ENCODE results near the gene HDGF.

HDGF gene

DNA sequence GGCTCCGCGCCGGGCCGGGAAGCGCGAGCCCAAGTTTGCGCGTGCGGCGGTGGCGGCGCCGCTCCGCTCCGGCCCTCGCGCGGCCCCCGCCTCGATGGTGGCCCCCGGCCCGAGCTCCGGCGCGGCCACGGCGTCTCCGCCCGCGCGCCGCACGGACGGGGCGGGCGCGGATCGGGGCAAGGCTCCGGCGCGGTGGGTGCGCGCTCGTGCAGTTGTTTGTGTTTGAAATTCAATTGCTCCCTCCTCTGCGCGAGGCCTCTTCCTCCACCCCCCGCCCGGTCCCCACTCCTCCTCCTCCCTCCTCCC lies at the start of gene HDGF:
Gene HDGF (minus strand): TSS at position 225 of the 306 bp plus-strand sequence. CDS start 246 bp downstream, outside the sequence.
- DNase-seq: no peak

DNA sequence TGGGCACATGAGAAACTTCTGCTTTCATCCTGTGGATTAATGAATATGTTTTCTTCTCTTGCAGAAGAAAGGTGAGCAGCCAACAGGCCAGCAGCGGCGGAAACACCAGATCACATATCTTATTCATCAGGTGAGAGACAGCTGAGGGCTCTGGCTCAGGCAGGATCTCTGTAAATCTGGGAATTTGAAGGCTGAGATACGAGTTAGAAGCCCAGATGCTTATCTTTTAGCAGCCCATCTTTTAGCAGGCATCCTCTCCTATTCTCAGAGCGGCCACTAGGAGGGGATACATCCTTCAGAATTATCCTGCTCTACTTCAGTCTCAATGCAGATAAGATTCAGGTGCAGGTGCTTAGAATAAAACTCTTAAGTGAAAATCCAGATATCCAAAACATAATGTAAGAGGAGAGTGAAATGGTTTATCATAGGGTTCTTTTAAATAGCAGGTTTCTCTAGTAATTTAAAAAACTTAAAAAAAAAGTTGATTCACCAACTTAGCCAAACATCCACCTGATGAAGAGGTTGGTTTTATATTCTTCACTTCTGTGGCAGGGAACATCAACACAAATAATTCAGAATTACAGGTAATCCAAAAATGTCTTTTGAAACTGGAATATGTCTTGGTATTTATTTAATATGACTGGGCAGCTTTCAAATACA lies 45.9 kb upstream of the HDGF start:
- DNase-seq: peak; percentile 81

DNA sequence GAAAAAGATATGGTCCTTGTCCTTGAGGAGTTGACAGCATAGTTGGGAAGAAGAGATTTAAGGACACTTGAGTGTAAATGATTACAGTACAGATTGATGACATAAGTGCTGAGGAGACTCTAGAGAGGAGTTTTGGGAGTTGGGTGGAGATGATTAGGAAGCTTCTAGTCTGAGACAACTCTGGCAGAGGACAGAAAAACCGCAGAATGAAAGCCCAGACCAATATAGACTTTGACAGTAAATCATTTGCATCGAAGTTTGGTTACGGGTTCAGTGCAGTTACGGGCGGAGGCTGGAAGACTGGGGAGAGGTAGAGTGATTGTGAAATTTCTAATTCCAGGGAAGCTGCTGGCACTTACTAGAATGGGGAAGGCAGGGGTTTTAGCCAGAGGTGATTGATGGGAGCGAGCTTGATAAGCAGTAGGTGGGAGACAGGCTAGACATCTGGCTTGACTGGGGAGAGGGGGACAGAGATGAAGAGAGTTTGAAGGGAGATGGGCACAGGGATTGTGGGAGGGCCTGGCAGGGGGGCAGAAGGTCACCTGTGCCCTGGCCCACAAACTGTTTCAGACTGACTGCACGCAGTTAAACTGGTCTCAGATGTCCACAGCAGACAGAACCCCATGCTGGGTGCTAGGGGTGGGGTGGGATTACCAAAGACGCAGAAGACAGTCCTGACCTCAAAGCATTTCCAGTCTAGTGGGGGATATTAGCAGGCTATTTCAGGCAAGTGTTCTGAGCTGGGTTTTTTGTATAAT lies 45.0 kb upstream of the HDGF start:
- DNase-seq: no peak

DNA sequence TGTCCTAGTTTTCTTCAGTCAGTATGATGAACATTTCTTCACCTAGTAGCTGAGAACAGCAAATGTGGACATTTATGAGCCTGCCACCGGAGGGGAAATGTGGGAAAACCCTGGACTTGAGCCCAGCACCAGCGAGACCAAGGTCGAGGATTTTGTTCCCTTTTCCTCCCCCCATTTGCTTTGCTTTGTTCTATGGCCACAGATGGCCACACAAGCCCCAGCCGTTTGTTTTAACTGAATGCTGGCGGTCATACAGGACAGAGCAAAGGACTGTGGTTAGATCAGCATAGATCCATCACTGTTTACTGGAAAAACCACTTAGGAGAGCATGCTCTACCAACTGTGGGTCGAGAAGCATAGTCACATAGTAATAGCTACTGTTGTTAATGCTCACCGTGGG lies 44.3 kb upstream of the HDGF start:
- no peak for DNase-seq

DNA sequence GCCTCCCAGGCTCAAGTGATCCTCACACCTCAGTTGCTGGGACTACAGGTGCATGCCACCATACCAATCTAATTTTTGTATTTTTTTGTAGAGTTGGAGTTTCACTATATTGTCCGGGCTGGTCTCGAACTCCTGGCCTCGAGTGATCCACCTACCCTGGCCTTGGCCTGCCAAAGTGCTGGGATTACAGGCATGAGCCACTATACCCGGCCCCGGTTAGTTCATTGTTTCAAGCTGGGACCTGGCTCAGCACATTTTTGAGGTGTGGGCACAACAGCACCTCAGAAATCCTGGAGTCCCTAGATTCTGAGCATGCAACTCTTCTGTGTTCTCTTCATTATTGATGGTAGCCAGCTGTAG lies 43.9 kb upstream of the HDGF start:
- DNase-seq: no peak

DNA sequence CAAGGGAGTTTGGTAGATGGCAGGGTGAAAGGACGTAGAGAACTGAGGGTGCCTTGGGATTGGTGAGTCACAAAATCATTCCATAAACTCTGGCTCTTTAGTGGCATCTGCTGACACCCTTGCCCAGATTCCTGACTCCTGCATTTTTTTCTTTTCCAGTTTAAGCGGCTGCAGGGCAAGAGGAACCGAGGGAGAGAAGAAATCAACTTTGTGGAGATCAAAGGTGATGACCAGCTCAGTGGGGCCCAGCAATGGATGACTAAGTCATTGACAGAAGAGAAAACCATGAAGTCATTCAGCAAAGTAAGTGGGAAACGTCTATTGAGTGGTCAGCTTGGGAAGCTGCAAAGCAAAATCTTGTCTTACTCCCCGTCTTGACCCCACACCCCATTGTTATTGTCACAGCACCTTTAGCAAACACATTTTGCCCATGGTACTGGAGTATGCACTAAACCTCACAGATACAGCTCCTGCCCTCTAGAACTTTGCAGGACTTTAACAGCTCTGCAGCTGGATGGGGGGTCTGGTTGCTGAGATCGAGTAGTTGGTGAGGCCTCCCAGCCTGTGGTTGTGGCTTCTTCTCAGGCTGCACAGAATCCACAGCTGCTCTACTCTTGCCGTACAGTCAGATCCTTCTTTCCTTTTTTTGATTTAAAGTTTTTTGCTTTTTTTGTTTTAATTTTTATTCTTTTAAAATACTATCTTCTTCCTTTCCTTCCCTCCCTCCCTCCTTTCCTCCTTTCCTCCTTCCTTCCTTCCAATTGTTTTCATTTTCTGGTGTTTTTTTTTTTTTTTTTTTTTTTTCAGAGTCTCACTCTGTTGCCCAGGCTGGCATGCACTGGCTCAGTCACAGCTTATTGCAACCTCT lies 43.3 kb upstream of the HDGF start:
- DNase-seq: no peak

DNA sequence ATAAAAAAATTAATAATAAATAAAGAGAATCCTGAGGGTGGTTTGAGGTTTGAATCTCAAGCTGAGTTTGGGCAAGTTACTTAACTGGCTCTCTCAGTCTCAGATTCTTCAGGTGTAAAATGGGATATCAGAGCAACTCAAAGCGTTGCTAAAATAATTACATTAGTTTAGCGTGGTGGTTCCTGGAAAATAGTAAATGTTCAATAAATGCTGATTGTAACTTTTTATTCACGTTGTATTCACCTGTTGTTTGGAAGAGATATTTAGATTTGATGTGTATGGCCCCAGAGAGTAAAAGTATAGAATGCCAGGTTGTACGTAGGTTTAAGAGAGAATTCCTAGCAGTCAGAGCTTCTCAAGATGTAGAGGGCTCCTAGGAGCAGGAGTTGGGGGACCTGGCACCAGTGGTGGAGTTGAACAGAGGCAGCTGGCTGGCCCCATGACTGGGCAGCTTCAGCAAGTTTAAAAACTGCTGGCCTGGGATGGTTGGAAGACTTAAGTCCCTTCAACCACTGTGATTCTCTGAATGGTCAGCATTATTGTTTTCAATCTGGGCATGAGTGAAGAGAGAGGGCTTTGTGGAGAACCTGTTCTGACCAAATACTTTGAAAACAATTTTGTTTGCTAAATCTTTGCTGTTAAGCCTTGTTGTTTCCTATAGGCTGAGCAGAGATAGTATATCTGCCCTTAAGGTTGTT lies 38.3 kb upstream of the HDGF start:
- no peak for DNase-seq

DNA sequence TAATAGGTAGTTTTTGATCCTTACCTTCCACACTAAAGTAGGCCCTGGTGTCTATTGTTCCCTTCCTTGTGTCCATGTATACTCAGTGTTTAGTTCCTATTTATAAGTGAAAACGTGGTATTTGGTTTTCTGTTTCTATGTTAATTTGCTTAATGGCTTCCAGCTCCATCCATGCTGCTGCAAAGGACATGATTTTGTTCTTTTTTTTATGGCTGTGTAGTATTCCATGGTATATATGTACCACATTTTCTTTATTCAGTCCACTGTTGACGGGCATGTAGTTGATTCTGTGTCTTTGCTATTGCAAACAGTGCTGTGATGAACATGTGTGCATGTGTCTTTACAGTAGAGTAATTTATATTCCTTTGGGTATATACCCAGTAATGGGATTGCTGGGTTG lies 36.7 kb upstream of the HDGF start:
- no peak for DNase-seq

DNA sequence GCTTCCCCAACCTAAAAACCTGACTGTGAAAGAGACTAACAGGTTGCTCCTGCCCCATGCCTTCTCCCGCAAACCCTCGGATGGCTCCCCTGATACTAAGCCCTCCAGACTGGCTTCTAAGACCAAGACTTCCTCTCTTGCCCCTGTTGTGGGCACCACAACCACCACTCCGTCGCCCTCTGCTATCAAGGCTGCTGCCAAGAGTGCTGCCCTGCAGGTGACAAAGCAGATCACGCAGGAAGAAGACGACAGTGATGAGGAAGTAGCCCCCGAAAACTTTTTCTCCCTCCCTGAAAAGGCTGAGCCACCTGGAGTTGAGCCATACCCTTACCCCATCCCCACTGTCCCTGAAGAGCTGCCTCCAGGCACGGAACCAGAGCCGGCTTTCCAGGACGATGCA lies 35.2 kb upstream of the HDGF start:
- no peak for DNase-seq

DNA sequence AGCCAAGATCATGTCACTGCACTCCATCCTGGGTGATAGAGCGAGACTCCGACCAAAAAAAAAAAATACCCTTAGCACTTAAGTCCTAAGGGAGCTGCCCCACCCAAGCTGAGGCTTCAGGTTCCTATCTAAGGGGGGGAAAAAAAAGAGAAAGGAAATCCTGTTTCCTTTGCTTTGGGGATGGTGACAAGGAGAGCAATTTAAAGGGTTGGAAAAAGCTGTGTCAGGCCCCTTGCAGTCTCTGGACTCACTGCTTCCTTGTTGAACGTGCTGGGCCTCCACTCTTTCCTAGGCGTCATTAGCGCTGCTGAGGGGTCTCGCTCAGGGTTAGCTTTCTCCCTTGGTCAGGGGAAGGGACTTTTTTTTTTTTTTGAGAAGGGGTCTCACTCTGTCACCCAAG lies 34.0 kb upstream of the HDGF start:
- no peak for DNase-seq

DNA sequence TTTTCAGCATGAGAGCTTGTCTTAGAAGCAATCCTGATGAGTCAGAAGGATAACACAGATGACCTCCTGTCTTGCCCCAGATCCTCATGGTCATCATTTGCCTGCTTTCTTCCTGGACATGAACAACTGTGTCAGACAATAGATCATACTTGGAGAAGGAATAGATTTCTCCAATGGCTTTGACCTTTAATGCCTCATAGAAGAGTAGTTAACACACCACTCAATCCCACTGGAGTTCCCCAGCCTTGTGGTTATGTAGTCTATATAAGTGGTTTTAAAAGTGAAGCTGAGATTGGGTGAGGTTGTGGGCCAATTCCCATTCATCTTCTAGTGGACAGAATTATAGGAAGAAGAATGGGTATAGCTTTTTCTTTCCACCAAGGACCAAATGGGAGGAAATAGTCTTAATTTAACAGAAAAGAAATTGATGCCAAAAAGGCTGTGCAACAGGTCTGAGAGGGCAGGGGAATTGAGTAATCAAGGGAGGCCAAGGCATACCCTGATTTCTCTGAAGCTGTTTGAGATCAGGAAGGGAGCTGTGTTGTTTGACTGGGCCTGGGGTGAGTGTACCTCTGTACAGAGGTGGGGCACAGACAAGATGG lies 30.2 kb upstream of the HDGF start:
- no peak for DNase-seq

DNA sequence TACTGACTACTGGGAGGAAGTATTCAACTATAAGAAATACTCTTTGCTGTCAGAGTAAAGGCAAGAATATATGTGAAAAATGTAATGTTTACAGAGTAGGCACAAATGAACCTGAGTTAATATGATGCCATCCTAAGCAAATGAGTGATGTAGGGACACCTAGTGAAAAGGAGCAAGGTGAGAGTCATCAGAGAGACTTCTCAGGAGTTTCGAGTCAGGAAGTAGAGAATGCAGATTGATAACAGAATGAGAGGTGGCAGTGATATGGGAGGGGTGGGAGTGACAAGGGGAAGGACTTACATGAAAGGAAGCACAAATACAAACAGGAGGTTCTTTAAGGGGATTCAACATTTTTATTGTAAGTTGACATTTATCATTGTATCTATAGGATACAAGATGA lies 26.1 kb upstream of the HDGF start:
- no peak for DNase-seq

DNA sequence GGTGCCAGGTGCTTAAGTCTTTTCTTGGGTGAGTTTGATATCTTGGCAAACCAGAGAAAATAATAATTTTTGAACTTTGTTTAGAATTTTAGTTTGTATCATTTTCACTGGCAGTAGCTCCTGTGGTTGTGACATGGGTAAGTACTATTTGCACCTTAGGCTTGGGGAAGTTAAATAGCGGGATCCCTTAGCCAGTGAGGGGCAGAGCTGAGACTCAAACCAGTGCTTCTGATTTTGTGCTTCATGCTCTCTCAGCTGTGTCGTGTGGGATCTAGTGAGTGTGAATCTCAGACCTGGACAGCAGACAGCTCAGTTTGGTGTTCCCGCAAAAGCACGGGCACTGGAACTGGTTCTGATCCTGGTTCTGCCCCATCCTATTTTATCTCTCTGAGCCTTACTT lies 25.5 kb upstream of the HDGF start:
- no peak for DNase-seq

DNA sequence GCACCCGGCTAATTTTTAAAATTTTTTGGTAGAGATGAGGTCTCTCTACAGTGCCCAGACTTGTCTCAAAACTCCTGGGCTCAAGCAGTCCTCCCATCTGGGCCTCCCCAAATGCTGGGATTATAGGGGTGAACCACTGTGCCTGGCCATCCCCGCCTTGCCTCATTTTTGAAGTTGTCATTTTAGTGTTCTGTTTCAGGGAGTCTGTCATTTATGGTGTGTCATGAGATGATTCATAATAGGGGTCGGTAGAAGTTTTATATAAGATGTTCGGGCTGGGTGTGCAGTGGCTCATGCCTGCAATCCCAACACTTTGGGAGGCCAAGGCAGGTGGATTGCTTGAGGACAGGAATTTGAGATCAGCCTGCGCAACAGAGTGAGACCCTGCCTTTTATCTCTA lies 24.3 kb upstream of the HDGF start:
- DNase-seq: no peak

DNA sequence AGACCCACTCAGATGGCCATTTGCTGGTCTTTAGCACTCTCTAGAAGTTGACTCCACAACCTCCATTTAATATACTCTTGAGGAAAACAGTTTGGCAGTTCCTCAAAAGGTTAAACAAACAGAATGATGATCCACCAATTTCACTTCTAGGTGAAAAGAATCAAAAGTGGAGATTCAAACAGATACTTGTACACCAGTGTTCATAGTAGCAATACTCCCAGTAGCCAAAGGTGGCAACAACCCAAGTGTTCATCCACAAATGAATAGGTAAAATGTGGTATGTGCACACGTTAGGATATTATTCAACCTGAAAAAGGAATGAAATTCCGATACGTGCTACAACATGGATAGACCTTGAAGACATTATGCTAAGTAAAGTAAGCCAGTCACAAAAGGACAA lies 22.1 kb upstream of the HDGF start:
- DNase-seq: no peak

DNA sequence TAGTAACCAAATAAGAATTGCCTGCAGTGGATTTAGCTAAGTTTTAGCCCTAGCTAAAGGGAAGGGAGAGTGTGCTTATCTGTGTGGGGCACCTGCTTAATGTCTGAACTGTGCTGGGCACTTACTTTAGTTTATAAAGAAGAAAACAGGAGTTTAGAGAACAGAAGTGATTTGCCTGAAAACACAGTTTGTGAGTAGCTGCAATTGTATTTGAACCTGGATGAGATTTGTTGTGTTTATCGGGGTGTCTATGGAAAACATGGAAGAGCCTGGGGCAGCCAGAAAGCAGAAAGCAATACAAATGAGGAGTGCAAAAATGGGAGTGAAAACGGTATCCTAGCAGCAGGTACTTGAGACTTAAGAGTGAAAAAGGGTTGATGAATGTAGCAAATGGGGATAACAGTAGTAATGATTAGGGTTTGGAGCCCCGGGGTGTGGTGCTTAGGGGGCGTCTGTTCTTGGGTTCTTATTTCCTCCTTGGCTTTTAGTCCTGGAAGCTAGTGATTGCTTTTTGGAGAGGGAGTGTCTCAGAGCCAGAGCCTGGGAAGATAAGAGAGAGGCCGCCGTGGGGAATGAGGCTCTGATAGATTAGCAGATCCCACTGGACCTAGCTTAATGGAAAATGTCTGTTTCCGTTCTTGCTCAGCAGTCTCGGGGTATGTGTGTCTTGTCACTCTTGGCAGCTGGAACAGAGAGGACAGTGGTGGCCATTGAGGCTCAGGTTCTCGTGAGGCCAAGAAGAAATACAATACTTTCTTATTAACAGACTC lies 21.4 kb upstream of the HDGF start:
- no peak for DNase-seq

DNA sequence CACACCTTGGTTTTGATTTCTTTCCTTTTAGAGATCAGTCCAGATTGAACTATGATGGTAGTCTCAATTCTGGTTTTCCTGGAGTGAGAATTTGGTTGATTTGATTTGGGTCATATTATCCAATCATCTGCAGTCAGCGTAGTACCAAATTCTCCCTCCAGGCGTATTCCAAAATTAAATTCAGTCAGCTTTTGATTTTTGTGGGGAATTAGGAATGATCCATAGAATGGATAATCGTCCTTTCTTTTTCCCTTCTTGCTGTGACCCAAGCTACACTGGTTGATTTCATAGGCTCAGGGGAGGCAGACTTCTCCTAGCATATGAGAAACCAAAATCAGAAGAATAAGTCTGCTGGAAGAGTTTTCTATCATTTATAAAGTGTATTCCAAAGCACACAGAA lies 20.7 kb upstream of the HDGF start:
- DNase-seq: no peak

DNA sequence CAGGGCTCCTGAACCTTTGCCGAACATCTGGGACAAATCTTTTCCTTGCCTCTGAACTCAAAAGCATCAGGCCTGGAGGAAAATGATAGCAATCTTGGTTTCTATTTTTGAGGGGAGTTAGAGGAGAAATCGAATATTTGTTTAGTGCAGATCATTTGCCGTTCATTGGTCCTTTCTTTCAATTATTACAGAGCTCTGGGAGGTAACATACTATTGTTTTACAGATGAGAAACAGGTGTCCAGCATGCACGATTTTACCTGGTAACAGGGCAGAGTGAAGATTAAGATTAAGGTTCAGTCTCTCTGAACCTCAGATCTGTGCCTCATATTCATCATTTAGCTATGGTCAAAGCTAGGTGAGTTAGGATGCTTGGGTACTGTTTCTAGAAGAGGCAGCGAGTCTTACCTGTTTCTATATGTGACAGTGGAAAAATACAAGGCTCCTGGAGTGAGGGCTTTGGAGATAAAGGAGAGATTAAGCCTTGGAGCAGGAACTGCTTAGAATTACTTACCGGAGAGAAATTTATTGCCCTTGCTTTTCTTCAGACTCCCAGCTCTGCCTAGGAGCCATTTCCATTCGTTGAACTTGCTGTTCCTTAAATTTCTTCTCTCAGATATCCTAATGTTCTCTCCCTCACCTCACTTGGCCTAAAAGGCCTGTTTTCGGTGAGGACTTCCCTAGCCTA lies 17.3 kb upstream of the HDGF start:
- no peak for DNase-seq

DNA sequence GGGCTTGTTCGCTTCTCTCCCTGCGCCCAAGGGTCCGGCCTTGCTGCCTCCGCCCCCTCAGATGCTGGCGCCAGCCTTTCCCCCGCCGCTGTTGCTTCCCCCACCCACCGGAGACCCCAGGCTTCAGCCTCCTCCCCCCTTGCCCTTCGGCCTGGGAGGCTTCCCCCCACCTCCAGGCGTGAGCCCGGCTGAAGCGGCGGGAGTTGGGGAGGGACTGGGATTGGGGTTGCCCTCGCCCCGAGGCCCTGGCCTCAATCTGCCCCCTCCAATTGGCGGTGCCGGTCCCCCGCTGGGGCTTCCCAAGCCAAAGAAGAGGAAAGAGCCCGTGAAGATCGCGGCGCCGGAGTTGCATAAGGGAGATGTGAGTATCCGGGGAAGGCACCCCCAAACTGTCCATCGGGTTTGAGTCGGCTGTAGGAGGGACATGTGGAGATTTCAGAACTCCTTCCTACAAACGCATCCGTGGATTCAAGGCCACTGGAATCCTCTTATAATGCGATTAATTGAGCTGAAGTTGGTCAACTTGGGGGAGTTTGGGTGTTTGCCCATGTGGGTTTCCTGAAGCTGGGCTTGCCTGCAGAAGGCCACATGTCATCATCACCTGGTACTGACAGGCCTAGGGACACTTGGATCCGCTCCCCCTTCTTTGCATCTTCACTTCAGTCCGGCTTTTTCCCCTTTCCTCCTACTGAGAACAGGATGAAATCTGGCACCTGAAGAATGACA lies 16.6 kb upstream of the HDGF start:
- DNase-seq: peak; percentile 36

DNA sequence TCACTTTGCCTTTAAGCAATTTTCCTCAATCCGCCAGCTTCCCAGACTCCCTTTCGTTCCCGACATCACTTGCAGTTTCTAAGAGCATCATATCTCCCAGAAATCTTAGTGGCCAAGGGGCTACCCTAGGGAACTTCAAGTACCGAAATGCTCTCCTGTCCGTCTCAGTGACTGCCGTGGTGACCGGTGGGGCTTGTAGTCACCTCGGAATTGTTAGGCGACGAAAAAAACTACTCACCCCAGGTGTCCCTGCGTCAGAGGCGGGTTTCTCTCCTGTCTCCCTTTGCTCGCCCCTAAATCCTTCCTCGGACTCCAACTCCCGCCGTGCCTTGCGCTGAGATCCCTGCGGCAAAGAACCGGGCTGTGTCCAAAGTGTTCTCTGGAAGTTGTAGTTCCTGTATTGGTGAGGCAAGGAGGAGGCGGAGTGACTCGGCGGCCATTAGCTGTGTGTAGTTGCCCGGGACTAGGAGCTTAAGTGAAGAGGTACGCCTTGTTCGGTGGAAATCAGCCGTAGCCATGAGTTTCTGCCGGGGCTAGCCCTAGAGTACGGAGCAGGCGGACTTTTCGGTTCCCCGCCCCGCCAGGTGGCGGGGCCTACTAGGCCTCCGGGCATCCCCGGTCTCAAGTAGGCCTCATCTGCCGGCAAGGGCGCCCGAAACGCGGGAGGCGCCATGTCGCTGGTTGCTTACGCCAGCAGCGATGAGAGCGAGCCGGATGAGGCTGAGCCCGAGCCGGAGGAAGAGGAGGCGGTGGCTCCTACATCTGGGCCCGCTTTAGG lies 15.8 kb upstream of the HDGF start, which contains the start of gene PRCC:
Gene PRCC (plus strand): TSS at position 435 of the 778 bp plus-strand sequence. CDS start 237 bp downstream, at position 672.
- peak; percentile 100 for DNase-seq
